ENCODE data around the gene BICDL2.
A peak's percentile ranks its signal among the peaks of the same experiment; 100 is the strongest.

The BICDL2 gene

GRCh38 chr16:3023669-3024478, 12.9 kb downstream of the BICDL2 start, which contains the start of the genes HCFC1R1 and THOC6:
Gene HCFC1R1, minus strand, starts transcription at chr16:3023942. Its CDS starts 1 bp downstream, at chr16:3023941.
Gene THOC6, plus strand, starts transcription at chr16:3024035. Its CDS starts 292 bp downstream, at chr16:3024327.
- peak within 1 kb of the TSS; percentile 99 for H3K4me2 ChIP-seq (ENCODE audit: low read length)
- no peak for TF ChIP-seq CTCF (IDR thresholded peaks at IDR 0.05)
- H3K27me3 ChIP-seq (ENCODE audit: control insufficient read depth, insufficient read depth, low read length), result no peaks in the 10 kb centered on the region
- peak within 1 kb of the TSS; percentile 54 for H3K9ac ChIP-seq
- H3K79me2 ChIP-seq, result no peaks in the 10 kb centered on the region
- no peaks in the 10 kb centered on the region for H3K9me3 ChIP-seq (ENCODE audit: control insufficient read depth, low read length)
- peak within 1 kb of the TSS; percentile 97 for H3K27ac ChIP-seq
- H2AFZ ChIP-seq, result peak within 1 kb of the TSS; percentile 98
- H3K4me3 ChIP-seq (ENCODE audit: low read depth, low read length), result peak within 1 kb of the TSS; percentile 92
- peaks cover 15% of the 10 kb centered on the region for H3K4me1 ChIP-seq
- H3K36me3 ChIP-seq (ENCODE audit: control insufficient read depth, insufficient read depth, low read length), result no peaks in the 10 kb centered on the region

DNA sequence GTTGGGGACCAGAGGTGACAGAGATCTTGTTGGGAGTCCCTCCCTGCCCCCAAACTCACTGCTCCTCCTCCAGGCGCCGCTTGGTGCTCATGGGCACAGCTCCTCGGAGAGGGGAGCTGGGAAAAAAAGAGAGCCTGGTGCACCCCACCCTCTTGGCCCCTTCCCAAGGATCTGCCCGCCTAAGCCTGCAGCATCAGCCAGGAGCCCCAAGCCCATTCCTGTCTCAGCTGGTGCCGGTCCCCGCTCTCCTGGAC, 13.4 kb downstream of the BICDL2 start:
- peaks cover 15% of the 10 kb centered on the region for H3K4me1 ChIP-seq
- no peaks in the 10 kb centered on the region for H3K79me2 ChIP-seq
- H3K4me3 ChIP-seq (ENCODE audit: low read depth, low read length), result peak overlapping the region; percentile 92
- peak overlapping the region; percentile 54 for H3K9ac ChIP-seq
- H3K36me3 ChIP-seq (ENCODE audit: control insufficient read depth, insufficient read depth, low read length), result no peaks in the 10 kb centered on the region
- H3K4me2 ChIP-seq (ENCODE audit: low read length), result peak overlapping the region; percentile 99
- H3K27me3 ChIP-seq (ENCODE audit: control insufficient read depth, insufficient read depth, low read length), result no peaks in the 10 kb centered on the region
- TF ChIP-seq CTCF (IDR thresholded peaks at IDR 0.05), result no peak
- peak overlapping the region; percentile 98 for H2AFZ ChIP-seq
- H3K27ac ChIP-seq, result peak overlapping the region; percentile 97
- H3K9me3 ChIP-seq (ENCODE audit: control insufficient read depth, low read length), result no peaks in the 10 kb centered on the region

- H2AFZ ChIP-seq, result peak overlapping the region; percentile 98
- peak overlapping the region; percentile 97 for H3K27ac ChIP-seq
- H3K4me3 ChIP-seq (ENCODE audit: low read depth, low read length), result peak overlapping the region; percentile 92
- H3K4me2 ChIP-seq (ENCODE audit: low read length), result peak overlapping the region; percentile 99
- H3K36me3 ChIP-seq (ENCODE audit: control insufficient read depth, insufficient read depth, low read length), result no peaks in the 10 kb centered on the region
- H3K9ac ChIP-seq, result peak overlapping the region; percentile 54
- no peaks in the 10 kb centered on the region for H3K79me2 ChIP-seq
- H3K9me3 ChIP-seq (ENCODE audit: control insufficient read depth, low read length), result no peaks in the 10 kb centered on the region
- H3K4me1 ChIP-seq, result peaks cover 18% of the 10 kb centered on the region
- H3K27me3 ChIP-seq (ENCODE audit: control insufficient read depth, insufficient read depth, low read length), result no peaks in the 10 kb centered on the region
- no peak for TF ChIP-seq CTCF (IDR thresholded peaks at IDR 0.05)
These were observed 13.9 kb downstream of the BICDL2 start for GRCh38 chr16:3022684-3023414.

- H3K36me3 ChIP-seq (ENCODE audit: control insufficient read depth, insufficient read depth, low read length), result no peaks in the 10 kb centered on the region
- H2AFZ ChIP-seq, result no peak overlapping the region
- H3K27ac ChIP-seq, result peak overlapping the region; percentile 97
- no peaks in the 10 kb centered on the region for H3K27me3 ChIP-seq (ENCODE audit: control insufficient read depth, insufficient read depth, low read length)
- H3K79me2 ChIP-seq, result no peaks in the 10 kb centered on the region
- H3K4me2 ChIP-seq (ENCODE audit: low read length), result peak overlapping the region; percentile 99
- peak; percentile 7 for TF ChIP-seq CTCF (IDR thresholded peaks at IDR 0.05)
- H3K4me3 ChIP-seq (ENCODE audit: low read depth, low read length), result no peak overlapping the region
- H3K4me1 ChIP-seq, result peaks cover 18% of the 10 kb centered on the region
- H3K9ac ChIP-seq, result no peak overlapping the region
- H3K9me3 ChIP-seq (ENCODE audit: control insufficient read depth, low read length), result no peaks in the 10 kb centered on the region
These were observed 14.5 kb downstream of the BICDL2 start for GRCh38 chr16:3022208-3022683.

Measured in parathyroid adenoma (tissue), 2 donors.